ENCODE results near the gene POGZ.

- TF ChIP-seq POLR2A (IDR thresholded peaks at IDR 0.05) (no peak), CTCF (IDR thresholded peaks at IDR 0.05) (no peak)
Observed at GRCh38 chr1:151458802-151459330, 428 bp downstream of the POGZ start.
